Measurements from ENCODE around the gene JMJD6. TPM values are rescaled to one million over a fixed set of nuclear protein-coding genes. Genes with fewer than 3 reads are reported as not detected.

The JMJD6 gene
- total and polyA plus RNA-seq, 2 of the 8 experiments (the other 6 are each of a cell fraction or from before 2014, with no cell fraction given), result 8.6 to 18.6 TPM

DNA sequence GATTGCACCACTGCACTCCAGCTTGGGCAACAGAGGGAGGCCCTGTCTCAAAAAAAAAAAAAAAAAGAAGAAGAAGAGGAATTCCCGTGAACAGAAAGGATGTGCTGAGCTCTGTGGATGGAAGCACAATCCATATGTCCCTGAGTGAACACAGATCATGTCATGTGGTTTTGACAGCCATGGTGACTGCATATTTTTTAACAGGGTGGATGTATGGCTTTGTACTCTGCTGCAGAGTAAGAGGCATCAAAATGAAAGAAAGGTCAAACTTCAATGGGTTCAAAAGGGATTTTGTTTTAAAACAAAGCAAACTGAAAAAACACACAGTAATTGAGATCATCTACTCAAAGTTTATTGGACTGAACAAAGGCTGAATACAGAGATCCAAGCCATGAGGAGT, 47.2 kb downstream of the JMJD6 start (continued):
- TF ChIP-seq CHD7 (IDR thresholded peaks at IDR 0.05; ENCODE audit: insufficient replicate concordance, low read length), result no peak
- TF ChIP-seq RXRA (IDR thresholded peaks at IDR 0.05; ENCODE audit: insufficient read depth, low read depth, low read length), result no peak
- TF ChIP-seq HDAC6 (IDR thresholded peaks at IDR 0.05; ENCODE audit: low read depth, low read length), result no peak
- no peak for TF ChIP-seq PHF8 (conservative IDR thresholded peaks at IDR 0.05; ENCODE audit: low read depth, low read length)
- TF ChIP-seq POLR2AphosphoS5 (IDR thresholded peaks at IDR 0.05; ENCODE audit: low read depth, low read length), result no peak
- TF ChIP-seq, protein P1, sequence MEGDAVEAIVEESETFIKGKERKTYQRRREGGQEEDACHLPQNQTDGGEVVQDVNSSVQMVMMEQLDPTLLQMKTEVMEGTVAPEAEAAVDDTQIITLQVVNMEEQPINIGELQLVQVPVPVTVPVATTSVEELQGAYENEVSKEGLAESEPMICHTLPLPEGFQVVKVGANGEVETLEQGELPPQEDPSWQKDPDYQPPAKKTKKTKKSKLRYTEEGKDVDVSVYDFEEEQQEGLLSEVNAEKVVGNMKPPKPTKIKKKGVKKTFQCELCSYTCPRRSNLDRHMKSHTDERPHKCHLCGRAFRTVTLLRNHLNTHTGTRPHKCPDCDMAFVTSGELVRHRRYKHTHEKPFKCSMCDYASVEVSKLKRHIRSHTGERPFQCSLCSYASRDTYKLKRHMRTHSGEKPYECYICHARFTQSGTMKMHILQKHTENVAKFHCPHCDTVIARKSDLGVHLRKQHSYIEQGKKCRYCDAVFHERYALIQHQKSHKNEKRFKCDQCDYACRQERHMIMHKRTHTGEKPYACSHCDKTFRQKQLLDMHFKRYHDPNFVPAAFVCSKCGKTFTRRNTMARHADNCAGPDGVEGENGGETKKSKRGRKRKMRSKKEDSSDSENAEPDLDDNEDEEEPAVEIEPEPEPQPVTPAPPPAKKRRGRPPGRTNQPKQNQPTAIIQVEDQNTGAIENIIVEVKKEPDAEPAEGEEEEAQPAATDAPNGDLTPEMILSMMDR (IDR thresholded peaks at IDR 0.05; ENCODE audit: control extremely low read depth in 1 of 3, insufficient read depth in 1 of 3, low read depth in 1 of 3, low read length in 3 of 3), result no peak
- TF ChIP-seq GTF2F1 (IDR thresholded peaks at IDR 0.05; ENCODE audit: borderline replicate concordance, low read depth, low read length), result no peak
- TF ChIP-seq YY1 (IDR thresholded peaks at IDR 0.05; ENCODE audit: low read depth, low read length), result no peak
- no peak for TF ChIP-seq TCF12 (IDR thresholded peaks at IDR 0.05; ENCODE audit: low read depth, low read length)
- TF ChIP-seq KDM5A (IDR thresholded peaks at IDR 0.05; ENCODE audit: low read length), result no peak

All from H1 (cell line).